Ureter (tissue), 1 donor: ENCODE data around the gene C2orf74. TPM values are rescaled to one million over a fixed set of nuclear protein-coding genes. Genes with fewer than 3 reads are reported as not detected.

Source experiments
- DNase-seq: peaks from one replicate; pipeline ENCODE4 v3.0.0-alpha.2; 2020; ENCODE audit warnings: low spot score
- total RNA-seq: library from RNA; stranded (reverse); gene quantifications from one replicate; pipeline ENCODE4 v1.2.4, GENCODE V29; 2023
- donor health status: DM: yes; HTN: yes; CAD: no.

C2orf74 gene
- total RNA-seq, 1 donor from 2014 or later = 18.2 TPM

DNA sequence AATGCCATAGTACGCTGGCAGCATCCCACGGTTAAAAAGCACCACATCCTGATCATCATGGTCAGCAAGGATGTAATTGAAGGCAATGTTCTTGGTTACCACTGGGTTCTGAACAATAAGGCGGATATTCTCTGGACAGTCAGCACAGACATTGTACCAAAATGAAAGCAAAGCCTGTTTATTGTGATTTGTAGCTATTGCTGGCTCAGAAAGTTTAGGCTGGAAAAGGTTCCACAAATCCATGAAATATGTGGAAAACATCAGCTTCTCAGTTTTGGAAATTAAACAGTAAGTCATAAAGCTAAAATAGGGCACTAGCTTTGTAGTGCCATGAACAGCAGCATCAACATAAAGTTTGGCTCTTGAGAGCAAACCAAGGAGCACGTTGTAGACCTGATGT, 52.2 kb downstream of the C2orf74 start:
- no peak for DNase-seq

Other genes with a start within 250 kb of the C2orf74 start
- 28.2 TPM for gene PEX13, start 144.5 kb upstream of the C2orf74 start, total RNA-seq
- 7.5 TPM for gene PUS10, start 143.9 kb upstream of the C2orf74 start, total RNA-seq
- gene SANBR, start 96.3 kb upstream of the C2orf74 start, total RNA-seq = 13.3 TPM